DND-41 (cell line): ENCODE results near the gene DBNDD1.
"Not testable (repeated sequence)": the region's sequence is repeated elsewhere in the genome, so short reads cannot be mapped to it uniquely, and the experiment has no call there.

Source experiments
- ATAC-seq: fragments of 200-7000 bp; cut with Tn5 transposase; 3 replicates; pipeline ENCODE4 v1.9.1; 2021; ENCODE audit warnings: low read depth; ENCODE audit not compliant: insufficient read depth
- DNase-seq: peaks from one replicate; pipeline ENCODE4 v3.0.0-alpha.2; 2020
- H2AFZ ChIP-seq: 2 replicates; pipeline ENCODE4 v1.6.0; 2012; ENCODE audit warnings: low read depth, low read length
- H3K27ac ChIP-seq: 2 replicates; pipeline ENCODE4 v1.5.1; 2012; ENCODE audit warnings: low read length, inconsistent platforms
- H3K27me3 ChIP-seq: fragments of 200-600 bp; sonication (generic); 2 replicates; pipeline ENCODE4 v1.6.0; 2012; ENCODE audit warnings: low read length, mild to moderate bottlenecking, inconsistent platforms; ENCODE audit not compliant: insufficient read depth, poor library complexity
- H3K36me3 ChIP-seq: 2 replicates; pipeline ENCODE4 v1.5.1; 2012; ENCODE audit warnings: low read length, inconsistent platforms; ENCODE audit not compliant: insufficient read depth
- H3K4me1 ChIP-seq: 2 replicates; pipeline ENCODE4 v1.5.1; 2012; ENCODE audit warnings: mild to moderate bottlenecking, low read length; ENCODE audit not compliant: insufficient read depth
- H3K4me2 ChIP-seq: 2 replicates; pipeline ENCODE4 v1.6.0; 2012; ENCODE audit warnings: mild to moderate bottlenecking, moderate library complexity, low read length, inconsistent platforms; ENCODE audit not compliant: insufficient read depth
- H3K4me3 ChIP-seq, 2 experiments: fragments of 200-600 bp in 1 of 2; shearing (Covaris generic) in 1 of 2; 2 replicates each; pipeline ENCODE4 v1.5.1; 2012 to 2016; ENCODE audit warnings: inconsistent platforms in 2 of 2, low read length in 2 of 2, mild to moderate bottlenecking in 2 of 2, low read depth in 1 of 2, moderate library complexity in 1 of 2
- H3K79me2 ChIP-seq: 2 replicates; pipeline ENCODE4 v1.6.0; 2012; ENCODE audit warnings: low read length, inconsistent platforms; ENCODE audit not compliant: insufficient read depth
- H3K9ac ChIP-seq: 2 replicates; pipeline ENCODE4 v1.6.0; 2012; ENCODE audit warnings: low read depth, mild to moderate bottlenecking, inconsistent platforms, low read length, moderate library complexity
- H3K9me3 ChIP-seq: 2 replicates; pipeline ENCODE4 v1.5.1; 2012; ENCODE audit warnings: low read length, moderate library complexity, mild to moderate bottlenecking, inconsistent platforms; ENCODE audit not compliant: insufficient read depth, severe bottlenecking
- H4K20me1 ChIP-seq: 2 replicates; pipeline ENCODE4 v1.6.0; 2012; ENCODE audit warnings: low read length; ENCODE audit not compliant: insufficient read depth
- CTCF ChIP-seq: IDR thresholded peaks from 2 replicates; pipeline ENCODE4 v1.5.1; 2012; ENCODE audit warnings: borderline replicate concordance, low read length, moderate library complexity, mild to moderate bottlenecking; ENCODE audit not compliant: poor library complexity, severe bottlenecking; ENCODE audit errors: extremely low read depth
- EZH2 ChIP-seq: IDR thresholded peaks from 3 replicates; pipeline ENCODE4 v1.6.1; 2012; ENCODE audit warnings: borderline replicate concordance, low read depth, mild to moderate bottlenecking, moderate library complexity, low read length, inconsistent platforms; ENCODE audit not compliant: severe bottlenecking

Gene DBNDD1

GRCh38 chr16:89972244-89973234, 46.7 kb downstream of the DBNDD1 start:
- Histone ChIP-seq H4K20me1 (peaks cover 22% of the 10 kb centered on the region), H3K79me2 (peaks cover 65% of the 10 kb centered on the region), H2AFZ (peak overlapping the region; percentile 88), H3K27ac (peak overlapping the region; percentile 83), H3K9ac (peak overlapping the region; percentile 83), H3K4me2 (peak overlapping the region; percentile 88), H3K36me3 (peaks cover 10% of the 10 kb centered on the region), H3K4me3 (peak overlapping the region; percentile 60 to 80), H3K4me1 (peaks cover 46% of the 10 kb centered on the region), H3K27me3 (no peaks in the 10 kb centered on the region), H3K9me3 (no peaks in the 10 kb centered on the region)
- peak; percentile 95 for ATAC-seq
- no peak for TF ChIP-seq EZH2
- TF ChIP-seq CTCF, result no peak
- DNase-seq, result peak; percentile 90

- H3K4me1 ChIP-seq, result peaks cover 46% of the 10 kb centered on the region
- TF ChIP-seq EZH2, result no peak
- no peak for TF ChIP-seq CTCF
- peaks cover 12% of the 10 kb centered on the region for H3K36me3 ChIP-seq
- H3K4me2 ChIP-seq, result peak overlapping the region; percentile 88
- no peaks in the 10 kb centered on the region for H3K9me3 ChIP-seq
- H3K79me2 ChIP-seq, result peaks cover 57% of the 10 kb centered on the region
- peaks cover 20% of the 10 kb centered on the region; the same call in 1 of the 2 replicates for H4K20me1 ChIP-seq
- H3K27me3 ChIP-seq, result no peaks in the 10 kb centered on the region
- ATAC-seq, result no peak; the same call in 2 of the 3 replicates
- H2AFZ ChIP-seq, result peak overlapping the region; percentile 88
- H3K27ac ChIP-seq, result peak overlapping the region; percentile 83
- H3K4me3 ChIP-seq, result peak overlapping the region; percentile 60 to 80; a peak in 3 of 4 replicates
- DNase-seq, result no peak
- peak overlapping the region; percentile 83 for H3K9ac ChIP-seq
These were observed 47.6 kb downstream of the DBNDD1 start for GRCh38 chr16:89971495-89972243.

GRCh38 chr16:89969741-89970410, 49.4 kb downstream of the DBNDD1 start:
- TF ChIP-seq CTCF, result no peak
- no peak for TF ChIP-seq EZH2

GRCh38 chr16:89968074-89968473, 51.2 kb downstream of the DBNDD1 start:
- not testable (repeated sequence) for DNase-seq, H2AFZ ChIP-seq, H4K20me1 ChIP-seq, H3K36me3 ChIP-seq, H3K27me3 ChIP-seq, H3K9ac ChIP-seq, H3K27ac ChIP-seq, ATAC-seq, H3K4me2 ChIP-seq, H3K4me3 ChIP-seq, H3K9me3 ChIP-seq
- peaks cover 21% of the 10 kb centered on the region for H3K4me1 ChIP-seq
- peaks cover 22% of the 10 kb centered on the region for H3K79me2 ChIP-seq

More at GRCh38 chr16:89969741-89970410, 49.4 kb downstream of the DBNDD1 start:
- peaks cover 16% of the 10 kb centered on the region; the same call in 1 of the 2 replicates for H4K20me1 ChIP-seq
- no peak for ATAC-seq
- H3K4me1 ChIP-seq, result peaks cover 39% of the 10 kb centered on the region
- peaks cover 40% of the 10 kb centered on the region for H3K79me2 ChIP-seq
- H3K4me3 ChIP-seq, result no peak overlapping the region
- 0 out of 2 replicates have a peak overlapping the region, but pooled peaks have one; percentile 21 for H3K4me2 ChIP-seq
- no peaks in the 10 kb centered on the region for H3K27me3 ChIP-seq
- H3K36me3 ChIP-seq, result 0 out of 2 replicates have a peak, but pooled peaks cover 7% of the 10 kb centered on the region
- no peak for DNase-seq
- H3K9ac ChIP-seq, result no peak overlapping the region
- no peak overlapping the region for H3K27ac ChIP-seq
- H3K9me3 ChIP-seq, result no peaks in the 10 kb centered on the region
- no peak overlapping the region for H2AFZ ChIP-seq

GRCh38 chr16:89967436-89967835, 51.8 kb downstream of the DBNDD1 start:
- H3K4me3 ChIP-seq, H2AFZ ChIP-seq, H3K9ac ChIP-seq, DNase-seq, H3K36me3 ChIP-seq, ATAC-seq, H3K27me3 ChIP-seq, H3K27ac ChIP-seq, H3K4me2 ChIP-seq, H4K20me1 ChIP-seq, H3K9me3 ChIP-seq: not testable (repeated sequence)
- Histone ChIP-seq H3K79me2 (peaks cover 15% of the 10 kb centered on the region), H3K4me1 (peaks cover 21% of the 10 kb centered on the region)
